HepG2 (cell line): ENCODE measurements around the gene ZNF547. TPM values are rescaled to one million over a fixed set of nuclear protein-coding genes. Genes with fewer than 3 reads are reported as not detected.
A peak's percentile ranks its signal among the peaks of the same experiment; 100 is the strongest.

Experiments
- CEBPB ChIP-seq: IDR thresholded peaks from 2 replicates; pipeline ENCODE4 v1.6.1; 2011; ENCODE audit warnings: low read depth, low read length, improper control_type of control experiment, borderline replicate concordance
- CHCHD3 ChIP-seq: sonication (generic); formaldehyde crosslinking; IDR thresholded peaks from 2 replicates; pipeline ENCODE4 v1.8.0; 2022; ENCODE audit warnings: mild to moderate bottlenecking, missing genetic modification reagents, moderate library complexity
- DNMT1 ChIP-seq: sonication (generic); formaldehyde crosslinking; IDR thresholded peaks from 2 replicates; pipeline ENCODE4 v1.5.1; 2020; ENCODE audit warnings: mild to moderate bottlenecking, missing genetic modification reagents
- HCFC1 ChIP-seq: fragments of 150-350 bp; IDR thresholded peaks from 2 replicates; pipeline ENCODE4 v1.6.1; 2014; ENCODE audit warnings: low read depth, low read length
- HNRNPH1 ChIP-seq: fragments of 200-400 bp; formaldehyde crosslinking; optimal IDR thresholded peaks from 2 replicates; pipeline ENCODE3; 2017; ENCODE audit warnings: mild to moderate bottlenecking, low read depth, low read length
- KAT8 ChIP-seq: IDR thresholded peaks from 2 replicates; pipeline ENCODE4 v1.6.1; 2016; ENCODE audit warnings: missing genetic modification reagents, missing compliant biosample characterization
- NFE2 ChIP-seq: sonication (generic); formaldehyde crosslinking; IDR thresholded peaks from 2 replicates; pipeline ENCODE4 v1.4.0; 2020; ENCODE audit warnings: missing genetic modification reagents
- PTBP1 ChIP-seq: fragments of 200-400 bp; formaldehyde crosslinking; IDR thresholded peaks from 2 replicates; pipeline ENCODE4 v1.6.1; 2018; ENCODE audit warnings: low read length, low read depth; ENCODE audit not compliant: poor library complexity, severe bottlenecking
- RAD21 ChIP-seq: fragments of 450-650 bp; formaldehyde crosslinking; IDR thresholded peaks from 2 replicates; pipeline ENCODE4 v1.5.0; 2020; ENCODE audit warnings: mild to moderate bottlenecking
- RBFOX2 ChIP-seq: fragments of 200-400 bp; formaldehyde crosslinking; IDR thresholded peaks from 2 replicates; pipeline ENCODE4 v1.6.1; 2017; ENCODE audit warnings: low read depth, mild to moderate bottlenecking, low read length
- RORA ChIP-seq: sonication (generic); formaldehyde crosslinking; IDR thresholded peaks from 2 replicates; pipeline ENCODE4 v1.5.0; 2020; ENCODE audit warnings: mild to moderate bottlenecking, missing genetic modification reagents, moderate library complexity
- SRF ChIP-seq: IDR thresholded peaks from 2 replicates; pipeline ENCODE4 v1.6.1; 2011; ENCODE audit warnings: mild to moderate bottlenecking, low read depth, low read length, moderate library complexity
- ZNF746 ChIP-seq: sonication (generic); formaldehyde crosslinking; IDR thresholded peaks from 2 replicates; pipeline ENCODE4 v1.8.0; 2022; ENCODE audit warnings: mild to moderate bottlenecking, missing genetic modification reagents
- polyA plus RNA-seq, 8 experiments: library from polyadenylated mRNA; depleted of rRNA in 3 of 8; stranded (reverse) in 7 of 8; unstranded in 1 of 8; fragments of >200 nt; fragmentation: Illumina TruSeq in 4 of 8; extraction: Trizol in 4 of 8; gene quantifications; 2 replicates each; pipeline versions ENCODE4 v1.2.1 to v1.2.3, GENCODE V29; 2011 to 2016; ENCODE audit warnings: low read depth in 4 of 8, missing spikeins in 1 of 8, mixed read lengths in 1 of 8; ENCODE audit not compliant: insufficient read depth in 1 of 8
- total RNA-seq, 5 experiments: library from RNA; depleted of rRNA; stranded (reverse); fragments of >200 nt; fragmentation: Illumina TruSeq; extraction: Trizol; gene quantifications; 2 replicates each; pipeline ENCODE4 v1.2.3, GENCODE V29; 2016; ENCODE audit warnings: low read depth in 1 of 5
- TF ChIP-seq, protein P1 (sequence below): fragments of 450-650 bp; IDR thresholded peaks from 2 replicates; pipeline ENCODE4 v1.6.1; 2017; ENCODE audit warnings: mild to moderate bottlenecking
- TF ChIP-seq, protein P2 (sequence below): sonication (generic); formaldehyde crosslinking; conservative IDR thresholded peaks from 2 replicates; pipeline ENCODE4 v1.4.0; 2020; ENCODE audit warnings: missing genetic modification reagents
- TF ChIP-seq, protein P3 (sequence below): sonication (generic); formaldehyde crosslinking; IDR thresholded peaks from 2 replicates; pipeline ENCODE4 v1.5.1; 2020; ENCODE audit warnings: missing genetic modification reagents, mild to moderate bottlenecking, borderline replicate concordance
- TF ChIP-seq, protein P4 (sequence below): sonication (generic); formaldehyde crosslinking; IDR thresholded peaks from 2 replicates; pipeline ENCODE4 v1.4.0; 2020; ENCODE audit warnings: mild to moderate bottlenecking, missing genetic modification reagents, borderline replicate concordance
- TF ChIP-seq, protein P5 (sequence below): sonication (generic); formaldehyde crosslinking; IDR thresholded peaks from 2 replicates; pipeline ENCODE4 v1.8.0; 2022; ENCODE audit warnings: low read depth, missing genetic modification reagents

Gene ZNF547
- total and polyA plus RNA-seq, 2 of the 13 experiments (the other 11 are each of a cell fraction or from before 2014, with no cell fraction given), result 2.0 to 2.6 TPM

DNA sequence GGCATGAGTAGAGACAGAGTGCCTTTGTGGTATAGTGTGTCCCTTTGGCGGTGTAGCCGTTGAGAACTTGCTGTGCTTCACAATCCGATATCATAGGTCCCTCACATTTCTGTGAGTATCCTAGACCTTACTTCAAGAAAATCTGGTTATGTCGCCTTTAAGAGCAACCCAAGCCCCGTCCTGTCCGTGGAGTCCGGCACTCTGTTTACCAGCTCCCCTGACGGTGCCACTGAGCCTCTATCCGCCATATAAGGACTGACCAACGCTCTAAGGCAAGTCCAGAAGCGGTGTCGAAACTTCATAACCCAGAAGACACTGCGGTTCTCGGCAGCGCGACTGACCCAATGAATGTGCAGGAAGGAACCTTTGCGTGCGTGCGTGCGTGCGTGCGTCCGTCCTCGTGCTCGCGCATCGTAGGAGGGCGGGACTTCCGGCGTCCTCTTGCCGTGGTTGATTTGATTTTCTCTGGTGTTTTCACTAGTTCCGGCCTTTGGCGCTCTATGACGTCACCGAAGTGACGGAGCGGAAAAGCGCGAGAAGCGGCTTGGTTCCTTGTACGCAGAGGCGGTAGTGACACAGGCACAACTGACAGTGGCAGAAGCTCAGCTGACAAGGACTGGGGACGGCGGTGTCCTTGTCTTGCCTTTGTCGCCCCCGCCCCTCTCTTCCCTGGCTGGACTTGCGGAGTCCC, at the start of gene ZNF547, which contains the start of gene TRAPPC2B (continued):
- TF ChIP-seq CHCHD3 (CRISPR knock-in tag) (no peak), HNRNPH1 (no peak), NFE2 (CRISPR knock-in tag) (no peak), RAD21 (CRISPR knock-in tag) (no peak), SRF (peak; percentile 97), HCFC1 (peak; percentile 83), CEBPB (peak; percentile 89), RBFOX2 (no peak), KAT8 (peak; percentile 98), ZNF746 (CRISPR knock-in tag) (no peak), PTBP1 (no peak), RORA (no peak), DNMT1 (no peak)
- TF ChIP-seq, protein P1, sequence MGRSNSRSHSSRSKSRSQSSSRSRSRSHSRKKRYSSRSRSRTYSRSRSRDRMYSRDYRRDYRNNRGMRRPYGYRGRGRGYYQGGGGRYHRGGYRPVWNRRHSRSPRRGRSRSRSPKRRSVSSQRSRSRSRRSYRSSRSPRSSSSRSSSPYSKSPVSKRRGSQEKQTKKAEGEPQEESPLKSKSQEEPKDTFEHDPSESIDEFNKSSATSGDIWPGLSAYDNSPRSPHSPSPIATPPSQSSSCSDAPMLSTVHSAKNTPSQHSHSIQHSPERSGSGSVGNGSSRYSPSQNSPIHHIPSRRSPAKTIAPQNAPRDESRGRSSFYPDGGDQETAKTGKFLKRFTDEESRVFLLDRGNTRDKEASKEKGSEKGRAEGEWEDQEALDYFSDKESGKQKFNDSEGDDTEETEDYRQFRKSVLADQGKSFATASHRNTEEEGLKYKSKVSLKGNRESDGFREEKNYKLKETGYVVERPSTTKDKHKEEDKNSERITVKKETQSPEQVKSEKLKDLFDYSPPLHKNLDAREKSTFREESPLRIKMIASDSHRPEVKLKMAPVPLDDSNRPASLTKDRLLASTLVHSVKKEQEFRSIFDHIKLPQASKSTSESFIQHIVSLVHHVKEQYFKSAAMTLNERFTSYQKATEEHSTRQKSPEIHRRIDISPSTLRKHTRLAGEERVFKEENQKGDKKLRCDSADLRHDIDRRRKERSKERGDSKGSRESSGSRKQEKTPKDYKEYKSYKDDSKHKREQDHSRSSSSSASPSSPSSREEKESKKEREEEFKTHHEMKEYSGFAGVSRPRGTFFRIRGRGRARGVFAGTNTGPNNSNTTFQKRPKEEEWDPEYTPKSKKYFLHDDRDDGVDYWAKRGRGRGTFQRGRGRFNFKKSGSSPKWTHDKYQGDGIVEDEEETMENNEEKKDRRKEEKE, result no peak
- TF ChIP-seq, protein P2, sequence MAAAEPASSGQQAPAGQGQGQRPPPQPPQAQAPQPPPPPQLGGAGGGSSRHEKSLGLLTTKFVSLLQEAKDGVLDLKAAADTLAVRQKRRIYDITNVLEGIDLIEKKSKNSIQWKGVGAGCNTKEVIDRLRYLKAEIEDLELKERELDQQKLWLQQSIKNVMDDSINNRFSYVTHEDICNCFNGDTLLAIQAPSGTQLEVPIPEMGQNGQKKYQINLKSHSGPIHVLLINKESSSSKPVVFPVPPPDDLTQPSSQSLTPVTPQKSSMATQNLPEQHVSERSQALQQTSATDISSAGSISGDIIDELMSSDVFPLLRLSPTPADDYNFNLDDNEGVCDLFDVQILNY (CRISPR knock-in tag), result no peak
- TF ChIP-seq, protein P3, sequence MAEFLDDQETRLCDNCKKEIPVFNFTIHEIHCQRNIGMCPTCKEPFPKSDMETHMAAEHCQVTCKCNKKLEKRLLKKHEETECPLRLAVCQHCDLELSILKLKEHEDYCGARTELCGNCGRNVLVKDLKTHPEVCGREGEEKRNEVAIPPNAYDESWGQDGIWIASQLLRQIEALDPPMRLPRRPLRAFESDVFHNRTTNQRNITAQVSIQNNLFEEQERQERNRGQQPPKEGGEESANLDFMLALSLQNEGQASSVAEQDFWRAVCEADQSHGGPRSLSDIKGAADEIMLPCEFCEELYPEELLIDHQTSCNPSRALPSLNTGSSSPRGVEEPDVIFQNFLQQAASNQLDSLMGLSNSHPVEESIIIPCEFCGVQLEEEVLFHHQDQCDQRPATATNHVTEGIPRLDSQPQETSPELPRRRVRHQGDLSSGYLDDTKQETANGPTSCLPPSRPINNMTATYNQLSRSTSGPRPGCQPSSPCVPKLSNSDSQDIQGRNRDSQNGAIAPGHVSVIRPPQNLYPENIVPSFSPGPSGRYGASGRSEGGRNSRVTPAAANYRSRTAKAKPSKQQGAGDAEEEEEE (CRISPR knock-in tag), result no peak
- TF ChIP-seq, protein P4, sequence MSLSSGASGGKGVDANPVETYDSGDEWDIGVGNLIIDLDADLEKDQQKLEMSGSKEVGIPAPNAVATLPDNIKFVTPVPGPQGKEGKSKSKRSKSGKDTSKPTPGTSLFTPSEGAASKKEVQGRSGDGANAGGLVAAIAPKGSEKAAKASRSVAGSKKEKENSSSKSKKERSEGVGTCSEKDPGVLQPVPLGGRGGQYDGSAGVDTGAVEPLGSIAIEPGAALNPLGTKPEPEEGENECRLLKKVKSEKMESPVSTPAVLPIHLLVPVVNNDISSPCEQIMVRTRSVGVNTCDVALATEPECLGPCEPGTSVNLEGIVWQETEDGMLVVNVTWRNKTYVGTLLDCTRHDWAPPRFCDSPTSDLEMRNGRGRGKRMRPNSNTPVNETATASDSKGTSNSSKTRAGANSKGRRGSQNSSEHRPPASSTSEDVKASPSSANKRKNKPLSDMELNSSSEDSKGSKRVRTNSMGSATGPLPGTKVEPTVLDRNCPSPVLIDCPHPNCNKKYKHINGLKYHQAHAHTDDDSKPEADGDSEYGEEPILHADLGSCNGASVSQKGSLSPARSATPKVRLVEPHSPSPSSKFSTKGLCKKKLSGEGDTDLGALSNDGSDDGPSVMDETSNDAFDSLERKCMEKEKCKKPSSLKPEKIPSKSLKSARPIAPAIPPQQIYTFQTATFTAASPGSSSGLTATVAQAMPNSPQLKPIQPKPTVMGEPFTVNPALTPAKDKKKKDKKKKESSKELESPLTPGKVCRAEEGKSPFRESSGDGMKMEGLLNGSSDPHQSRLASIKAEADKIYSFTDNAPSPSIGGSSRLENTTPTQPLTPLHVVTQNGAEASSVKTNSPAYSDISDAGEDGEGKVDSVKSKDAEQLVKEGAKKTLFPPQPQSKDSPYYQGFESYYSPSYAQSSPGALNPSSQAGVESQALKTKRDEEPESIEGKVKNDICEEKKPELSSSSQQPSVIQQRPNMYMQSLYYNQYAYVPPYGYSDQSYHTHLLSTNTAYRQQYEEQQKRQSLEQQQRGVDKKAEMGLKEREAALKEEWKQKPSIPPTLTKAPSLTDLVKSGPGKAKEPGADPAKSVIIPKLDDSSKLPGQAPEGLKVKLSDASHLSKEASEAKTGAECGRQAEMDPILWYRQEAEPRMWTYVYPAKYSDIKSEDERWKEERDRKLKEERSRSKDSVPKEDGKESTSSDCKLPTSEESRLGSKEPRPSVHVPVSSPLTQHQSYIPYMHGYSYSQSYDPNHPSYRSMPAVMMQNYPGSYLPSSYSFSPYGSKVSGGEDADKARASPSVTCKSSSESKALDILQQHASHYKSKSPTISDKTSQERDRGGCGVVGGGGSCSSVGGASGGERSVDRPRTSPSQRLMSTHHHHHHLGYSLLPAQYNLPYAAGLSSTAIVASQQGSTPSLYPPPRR (CRISPR knock-in tag), result no peak
- TF ChIP-seq, protein P5, sequence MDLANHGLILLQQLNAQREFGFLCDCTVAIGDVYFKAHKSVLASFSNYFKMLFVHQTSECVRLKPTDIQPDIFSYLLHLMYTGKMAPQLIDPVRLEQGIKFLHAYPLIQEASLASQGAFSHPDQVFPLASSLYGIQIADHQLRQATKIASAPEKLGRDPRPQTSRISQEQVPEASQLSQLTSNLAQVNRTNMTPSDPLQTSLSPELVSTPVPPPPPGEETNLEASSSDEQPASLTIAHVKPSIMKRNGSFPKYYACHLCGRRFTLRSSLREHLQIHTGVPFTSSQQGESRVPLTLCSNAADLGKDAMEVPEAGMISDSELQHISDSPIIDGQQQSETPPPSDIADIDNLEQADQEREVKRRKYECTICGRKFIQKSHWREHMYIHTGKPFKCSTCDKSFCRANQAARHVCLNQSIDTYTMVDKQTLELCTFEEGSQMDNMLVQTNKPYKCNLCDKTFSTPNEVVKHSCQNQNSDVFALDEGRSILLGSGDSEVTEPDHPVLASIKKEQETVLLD (CRISPR knock-in tag), result peak; percentile 50; the same call in 1 of the 2 replicates
